HepG2 (cell line): Measurements from ENCODE around the gene PARN. TPM values are rescaled to one million over a fixed set of nuclear protein-coding genes. Genes with fewer than 3 reads are reported as not detected.

Source experiments
- CEBPB ChIP-seq: IDR thresholded peaks from 2 replicates; pipeline ENCODE4 v1.6.1; 2011; ENCODE audit warnings: low read depth, low read length, improper control_type of control experiment, borderline replicate concordance
- CREB1 ChIP-seq, 2 experiments: fragments of 450-650 bp in 1 of 2; IDR thresholded peaks; 2 replicates each; pipeline ENCODE4 v1.6.1; 2016 to 2017; ENCODE audit warnings: control low read depth in 1 of 2, mild to moderate bottlenecking in 1 of 2, missing compliant biosample characterization in 1 of 2, missing genetic modification characterization in 1 of 2
- ETV5 ChIP-seq: IDR thresholded peaks from 2 replicates; pipeline ENCODE4 v1.6.1; 2018; ENCODE audit warnings: missing biosample characterization, missing genetic modification reagents, inconsistent platforms, borderline replicate concordance
- ETV6 ChIP-seq: sonication (generic); formaldehyde crosslinking; conservative IDR thresholded peaks from 2 replicates; pipeline ENCODE4 v1.4.0; 2020; ENCODE audit warnings: missing genetic modification reagents
- FOXO1 ChIP-seq: sonication (generic); formaldehyde crosslinking; IDR thresholded peaks from 2 replicates; pipeline ENCODE4 v1.4.0; 2020; ENCODE audit warnings: missing genetic modification reagents
- JDP2 ChIP-seq: sonication (generic); formaldehyde crosslinking; IDR thresholded peaks from 2 replicates; pipeline ENCODE4 v1.8.1; 2022; ENCODE audit warnings: missing genetic modification reagents, borderline replicate concordance
- NFE2 ChIP-seq: sonication (generic); formaldehyde crosslinking; IDR thresholded peaks from 2 replicates; pipeline ENCODE4 v1.4.0; 2020; ENCODE audit warnings: missing genetic modification reagents
- RARG ChIP-seq: sonication (generic); formaldehyde crosslinking; IDR thresholded peaks from 2 replicates; pipeline ENCODE4 v1.4.0; 2020; ENCODE audit warnings: low read depth, mild to moderate bottlenecking, missing genetic modification reagents
- RFXAP ChIP-seq: sonication (generic); formaldehyde crosslinking; IDR thresholded peaks from 2 replicates; pipeline ENCODE4 v1.4.0; 2020; ENCODE audit warnings: missing genetic modification reagents, borderline replicate concordance
- SUZ12 ChIP-seq: fragments of 150-350 bp; IDR thresholded peaks from 2 replicates; pipeline ENCODE4 v1.6.1; 2014; ENCODE audit warnings: low read depth, low read length
- TBL1XR1 ChIP-seq: fragments of 150-350 bp; IDR thresholded peaks from 2 replicates; pipeline ENCODE4 v1.6.1; 2014; ENCODE audit warnings: borderline replicate concordance, low read length; ENCODE audit not compliant: partially characterized antibody
- ZNF432 ChIP-seq: sonication (generic); formaldehyde crosslinking; IDR thresholded peaks from 2 replicates; pipeline ENCODE4 v1.5.0; 2020; ENCODE audit warnings: missing genetic modification reagents, mild to moderate bottlenecking, borderline replicate concordance
- ZNF614 ChIP-seq: IDR thresholded peaks from 2 replicates; pipeline ENCODE4 v1.6.1; 2018; ENCODE audit warnings: missing biosample characterization, missing genetic modification reagents, inconsistent platforms, borderline replicate concordance
- ZSCAN9 ChIP-seq: IDR thresholded peaks from 2 replicates; pipeline ENCODE4 v1.6.1; 2016; ENCODE audit warnings: borderline replicate concordance
- polyA plus RNA-seq, 8 experiments: library from polyadenylated mRNA; depleted of rRNA in 3 of 8; stranded (reverse) in 7 of 8; unstranded in 1 of 8; fragments of >200 nt; fragmentation: Illumina TruSeq in 4 of 8; extraction: Trizol in 4 of 8; gene quantifications; 2 replicates each; pipeline versions ENCODE4 v1.2.1 to v1.2.3, GENCODE V29; 2011 to 2016; ENCODE audit warnings: low read depth in 4 of 8, missing spikeins in 1 of 8, mixed read lengths in 1 of 8; ENCODE audit not compliant: insufficient read depth in 1 of 8
- total RNA-seq, 5 experiments: library from RNA; depleted of rRNA; stranded (reverse); fragments of >200 nt; fragmentation: Illumina TruSeq; extraction: Trizol; gene quantifications; 2 replicates each; pipeline ENCODE4 v1.2.3, GENCODE V29; 2016; ENCODE audit warnings: low read depth in 1 of 5
- TF ChIP-seq, protein P1 (sequence below): sonication (generic); formaldehyde crosslinking; IDR thresholded peaks from 2 replicates; pipeline ENCODE4 v1.4.0; 2020; ENCODE audit warnings: missing genetic modification reagents
- TF ChIP-seq, protein P2 (sequence below): sonication (generic); formaldehyde crosslinking; conservative IDR thresholded peaks from 2 replicates; pipeline ENCODE4 v1.4.0; 2020; ENCODE audit warnings: missing genetic modification reagents
- TF ChIP-seq, protein P3 (sequence below): sonication (generic); formaldehyde crosslinking; IDR thresholded peaks from 2 replicates; pipeline ENCODE4 v1.4.0; 2020; ENCODE audit warnings: missing genetic modification reagents

Gene PARN
- total and polyA plus RNA-seq, 2 of the 13 experiments (the other 11 are each of a cell fraction or from before 2014, with no cell fraction given) = 13.3 to 47.6 TPM

DNA sequence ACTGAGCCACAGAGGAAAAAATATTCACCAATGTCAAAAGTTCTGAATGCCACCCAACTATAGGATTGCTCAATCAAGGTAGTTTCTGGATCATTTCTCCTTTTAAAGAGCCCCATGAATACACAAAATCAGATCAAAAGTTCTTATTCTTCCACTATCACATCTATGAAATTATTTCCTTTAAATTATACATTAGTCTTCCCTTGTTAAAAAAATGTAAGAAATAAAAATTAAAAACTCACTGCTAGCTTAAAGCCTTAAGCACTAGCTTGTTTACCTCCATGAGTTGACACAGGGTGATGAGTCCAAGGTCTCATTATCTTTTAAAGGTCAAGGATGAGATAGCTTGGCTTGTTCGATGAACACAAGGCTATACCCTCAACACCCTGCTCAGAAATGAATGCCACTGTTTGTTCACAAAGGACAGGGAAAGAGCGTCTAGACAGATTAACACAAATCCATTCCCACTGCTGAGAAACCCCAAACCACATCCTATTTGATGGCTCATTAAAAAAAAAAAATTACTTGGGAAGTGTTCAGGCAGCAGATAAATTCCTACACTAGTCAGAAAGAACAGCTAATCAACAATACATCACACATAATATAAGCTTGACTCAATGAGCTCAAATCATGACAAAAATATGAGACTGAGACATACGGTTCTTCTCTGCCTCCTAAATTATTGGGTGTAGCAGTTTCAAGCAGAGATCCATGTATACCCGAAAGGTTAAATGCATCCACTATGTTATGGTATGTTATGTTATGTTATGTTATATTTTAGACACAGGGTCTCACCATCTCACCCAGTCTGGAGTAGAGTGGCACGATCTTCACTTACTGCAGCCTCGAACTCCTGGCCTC is 118.9 kb downstream of the PARN start (continued):
- no peak for TF ChIP-seq ETV6
- TF ChIP-seq ZNF432 = no peak
- TF ChIP-seq FOXO1 (CRISPR knock-in tag) = peak; percentile 100
- TF ChIP-seq, protein P1, sequence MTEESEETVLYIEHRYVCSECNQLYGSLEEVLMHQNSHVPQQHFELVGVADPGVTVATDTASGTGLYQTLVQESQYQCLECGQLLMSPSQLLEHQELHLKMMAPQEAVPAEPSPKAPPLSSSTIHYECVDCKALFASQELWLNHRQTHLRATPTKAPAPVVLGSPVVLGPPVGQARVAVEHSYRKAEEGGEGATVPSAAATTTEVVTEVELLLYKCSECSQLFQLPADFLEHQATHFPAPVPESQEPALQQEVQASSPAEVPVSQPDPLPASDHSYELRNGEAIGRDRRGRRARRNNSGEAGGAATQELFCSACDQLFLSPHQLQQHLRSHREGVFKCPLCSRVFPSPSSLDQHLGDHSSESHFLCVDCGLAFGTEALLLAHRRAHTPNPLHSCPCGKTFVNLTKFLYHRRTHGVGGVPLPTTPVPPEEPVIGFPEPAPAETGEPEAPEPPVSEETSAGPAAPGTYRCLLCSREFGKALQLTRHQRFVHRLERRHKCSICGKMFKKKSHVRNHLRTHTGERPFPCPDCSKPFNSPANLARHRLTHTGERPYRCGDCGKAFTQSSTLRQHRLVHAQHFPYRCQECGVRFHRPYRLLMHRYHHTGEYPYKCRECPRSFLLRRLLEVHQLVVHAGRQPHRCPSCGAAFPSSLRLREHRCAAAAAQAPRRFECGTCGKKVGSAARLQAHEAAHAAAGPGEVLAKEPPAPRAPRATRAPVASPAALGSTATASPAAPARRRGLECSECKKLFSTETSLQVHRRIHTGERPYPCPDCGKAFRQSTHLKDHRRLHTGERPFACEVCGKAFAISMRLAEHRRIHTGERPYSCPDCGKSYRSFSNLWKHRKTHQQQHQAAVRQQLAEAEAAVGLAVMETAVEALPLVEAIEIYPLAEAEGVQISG (CRISPR knock-in tag) = peak; percentile 71
- no peak for TF ChIP-seq CREB1 (IDR thresholded peaks at IDR 0.05)
- TF ChIP-seq CREB1 (CRISPR knock-in tag; IDR thresholded peaks at IDR 0.05) = peak; percentile 78
- TF ChIP-seq JDP2 (CRISPR knock-in tag) = no peak
- TF ChIP-seq RARG (CRISPR knock-in tag) = no peak
- peak; percentile 84; the same call in 1 of the 2 replicates for TF ChIP-seq ETV5 (CRISPR knock-in tag)
- TF ChIP-seq NFE2 = peak; percentile 39; the same call in 1 of the 2 replicates
- peak; percentile 93 for TF ChIP-seq ZSCAN9
- TF ChIP-seq TBL1XR1 = peak; percentile 94
- TF ChIP-seq RFXAP (CRISPR knock-in tag) = no peak; the same call in 1 of the 2 replicates
- TF ChIP-seq, protein P2, sequence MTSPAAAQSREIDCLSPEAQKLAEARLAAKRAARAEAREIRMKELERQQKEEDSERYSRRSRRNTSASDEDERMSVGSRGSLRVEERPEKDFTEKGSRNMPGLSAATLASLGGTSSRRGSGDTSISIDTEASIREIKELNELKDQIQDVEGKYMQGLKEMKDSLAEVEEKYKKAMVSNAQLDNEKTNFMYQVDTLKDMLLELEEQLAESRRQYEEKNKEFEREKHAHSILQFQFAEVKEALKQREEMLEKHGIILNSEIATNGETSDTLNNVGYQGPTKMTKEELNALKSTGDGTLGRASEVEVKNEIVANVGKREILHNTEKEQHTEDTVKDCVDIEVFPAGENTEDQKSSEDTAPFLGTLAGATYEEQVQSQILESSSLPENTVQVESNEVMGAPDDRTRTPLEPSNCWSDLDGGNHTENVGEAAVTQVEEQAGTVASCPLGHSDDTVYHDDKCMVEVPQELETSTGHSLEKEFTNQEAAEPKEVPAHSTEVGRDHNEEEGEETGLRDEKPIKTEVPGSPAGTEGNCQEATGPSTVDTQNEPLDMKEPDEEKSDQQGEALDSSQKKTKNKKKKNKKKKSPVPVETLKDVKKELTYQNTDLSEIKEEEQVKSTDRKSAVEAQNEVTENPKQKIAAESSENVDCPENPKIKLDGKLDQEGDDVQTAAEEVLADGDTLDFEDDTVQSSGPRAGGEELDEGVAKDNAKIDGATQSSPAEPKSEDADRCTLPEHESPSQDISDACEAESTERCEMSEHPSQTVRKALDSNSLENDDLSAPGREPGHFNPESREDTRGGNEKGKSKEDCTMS (CRISPR knock-in tag) = no peak
- peak; percentile 95 for TF ChIP-seq CEBPB
- no peak for TF ChIP-seq SUZ12
- peak; percentile 99 for TF ChIP-seq ZNF614 (CRISPR knock-in tag)
- TF ChIP-seq, protein P3, sequence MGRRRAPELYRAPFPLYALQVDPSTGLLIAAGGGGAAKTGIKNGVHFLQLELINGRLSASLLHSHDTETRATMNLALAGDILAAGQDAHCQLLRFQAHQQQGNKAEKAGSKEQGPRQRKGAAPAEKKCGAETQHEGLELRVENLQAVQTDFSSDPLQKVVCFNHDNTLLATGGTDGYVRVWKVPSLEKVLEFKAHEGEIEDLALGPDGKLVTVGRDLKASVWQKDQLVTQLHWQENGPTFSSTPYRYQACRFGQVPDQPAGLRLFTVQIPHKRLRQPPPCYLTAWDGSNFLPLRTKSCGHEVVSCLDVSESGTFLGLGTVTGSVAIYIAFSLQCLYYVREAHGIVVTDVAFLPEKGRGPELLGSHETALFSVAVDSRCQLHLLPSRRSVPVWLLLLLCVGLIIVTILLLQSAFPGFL (CRISPR knock-in tag) = no peak
